ENCODE data around the gene TMEM51. TPM values are rescaled to one million over a fixed set of nuclear protein-coding genes. Genes with fewer than 3 reads are reported as not detected.

Gene TMEM51
- total RNA-seq, 1 experiment from 2014 or later: 10.4 TPM

DNA sequence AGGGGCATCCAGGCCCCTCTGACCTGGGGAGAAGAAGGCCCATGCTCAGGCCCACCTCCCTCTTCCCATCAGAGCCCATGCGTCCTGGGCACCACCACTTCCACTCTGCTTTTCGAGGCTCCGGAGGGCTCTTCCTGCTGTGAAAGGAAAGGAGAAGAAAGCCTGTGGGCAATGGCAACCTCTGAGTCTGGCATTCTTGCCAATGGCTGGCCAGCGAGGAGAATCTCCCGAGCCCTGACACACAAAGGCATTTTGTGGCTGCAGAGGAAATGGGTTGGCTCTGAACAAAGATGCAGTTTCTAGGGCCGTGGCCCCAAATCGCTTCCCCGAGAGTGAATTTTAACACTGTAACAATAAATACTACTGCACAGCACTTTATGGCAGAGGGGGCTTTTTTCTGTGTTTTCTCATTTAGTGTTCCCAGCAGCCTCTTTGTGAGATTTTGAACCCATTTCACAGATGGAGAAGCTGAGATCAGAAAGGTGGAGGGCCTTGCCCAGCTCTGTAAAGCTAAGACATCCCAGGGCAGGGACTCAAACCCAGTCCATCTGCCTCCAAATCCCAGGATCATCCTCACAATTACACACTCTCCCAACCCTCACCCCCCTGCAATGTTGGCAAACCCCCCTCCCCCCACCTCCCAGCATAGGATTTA is 35.7 kb upstream of the TMEM51 start:
- no peak overlapping the region for H3K4me3 Mint-ChIP-seq
- ATAC-seq (no peak), DNase-seq (ENCODE audit: low spot score) (no peak)
- TF ChIP-seq ZSCAN18 (CRISPR knock-in tag; IDR thresholded peaks at IDR 0.05) (no peak), SMAD3 (CRISPR knock-in tag; IDR thresholded peaks at IDR 0.05; ENCODE audit: borderline replicate concordance) (no peak), GTF2I (CRISPR knock-in tag; conservative IDR thresholded peaks at IDR 0.05) (no peak), TEAD4 (CRISPR knock-in tag; IDR thresholded peaks at IDR 0.05) (no peak), JUN (CRISPR knock-in tag; IDR thresholded peaks at IDR 0.05) (no peak), ZNF281 (CRISPR knock-in tag; IDR thresholded peaks at IDR 0.05) (no peak), ZNF396 (CRISPR knock-in tag; IDR thresholded peaks at IDR 0.05; ENCODE audit: borderline replicate concordance) (no peak), NFYB (CRISPR knock-in tag; conservative IDR thresholded peaks at IDR 0.05; ENCODE audit: low read depth) (no peak), ZNF138 (CRISPR knock-in tag; conservative IDR thresholded peaks at IDR 0.05) (no peak), AR (CRISPR knock-in tag; IDR thresholded peaks at IDR 0.05) (no peak), ZNF219 (CRISPR knock-in tag; IDR thresholded peaks at IDR 0.05; ENCODE audit: borderline replicate concordance) (no peak), MYBL2 (CRISPR knock-in tag; IDR thresholded peaks at IDR 0.05) (no peak), TP53 (CRISPR knock-in tag; IDR thresholded peaks at IDR 0.05) (no peak), CBFB (CRISPR knock-in tag; IDR thresholded peaks at IDR 0.05; ENCODE audit: low read depth) (no peak), FOXP1 (CRISPR knock-in tag; IDR thresholded peaks at IDR 0.05; ENCODE audit: borderline replicate concordance) (no peak), RELA (CRISPR knock-in tag; IDR thresholded peaks at IDR 0.05; ENCODE audit: borderline replicate concordance) (no peak), NR2C2 (CRISPR knock-in tag; IDR thresholded peaks at IDR 0.05) (no peak)
- TF ChIP-seq, protein P1, sequence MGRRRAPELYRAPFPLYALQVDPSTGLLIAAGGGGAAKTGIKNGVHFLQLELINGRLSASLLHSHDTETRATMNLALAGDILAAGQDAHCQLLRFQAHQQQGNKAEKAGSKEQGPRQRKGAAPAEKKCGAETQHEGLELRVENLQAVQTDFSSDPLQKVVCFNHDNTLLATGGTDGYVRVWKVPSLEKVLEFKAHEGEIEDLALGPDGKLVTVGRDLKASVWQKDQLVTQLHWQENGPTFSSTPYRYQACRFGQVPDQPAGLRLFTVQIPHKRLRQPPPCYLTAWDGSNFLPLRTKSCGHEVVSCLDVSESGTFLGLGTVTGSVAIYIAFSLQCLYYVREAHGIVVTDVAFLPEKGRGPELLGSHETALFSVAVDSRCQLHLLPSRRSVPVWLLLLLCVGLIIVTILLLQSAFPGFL (CRISPR knock-in tag; IDR thresholded peaks at IDR 0.05; ENCODE audit: borderline replicate concordance): no peak
- H3K9me3 Mint-ChIP-seq: no peaks in the 10 kb centered on the region
- H3K27ac Mint-ChIP-seq: no peak overlapping the region
- no peaks in the 10 kb centered on the region for H3K27me3 Mint-ChIP-seq (ENCODE audit: low read depth)
- H3K4me1 Mint-ChIP-seq: peaks cover 21% of the 10 kb centered on the region
- CTCF ChIA-PET: interaction anchor here (1.3 to 3.4 kb wide), 2 partner anchors 11 to 205 kb away, joined by 3 to 20 read pairs; no protein-coding TSS in a partner anchor
- POLR2A ChIA-PET: no interaction called here
- H3K36me3 Mint-ChIP-seq: no peaks in the 10 kb centered on the region

GRCh38 chr1:15118579-15118978 is 35.0 kb upstream of the TMEM51 start:
- ATAC-seq: no peak
- no peaks in the 10 kb centered on the region for H3K27me3 Mint-ChIP-seq (ENCODE audit: low read depth)
- TF ChIP-seq CREB1 (CRISPR knock-in tag; IDR thresholded peaks at IDR 0.05): no peak
- no peak for TF ChIP-seq IRF2 (CRISPR knock-in tag; IDR thresholded peaks at IDR 0.05; ENCODE audit: borderline replicate concordance, low read depth)
- no peak for TF ChIP-seq FOXP1 (CRISPR knock-in tag; IDR thresholded peaks at IDR 0.05; ENCODE audit: borderline replicate concordance)
- TF ChIP-seq, protein P2, sequence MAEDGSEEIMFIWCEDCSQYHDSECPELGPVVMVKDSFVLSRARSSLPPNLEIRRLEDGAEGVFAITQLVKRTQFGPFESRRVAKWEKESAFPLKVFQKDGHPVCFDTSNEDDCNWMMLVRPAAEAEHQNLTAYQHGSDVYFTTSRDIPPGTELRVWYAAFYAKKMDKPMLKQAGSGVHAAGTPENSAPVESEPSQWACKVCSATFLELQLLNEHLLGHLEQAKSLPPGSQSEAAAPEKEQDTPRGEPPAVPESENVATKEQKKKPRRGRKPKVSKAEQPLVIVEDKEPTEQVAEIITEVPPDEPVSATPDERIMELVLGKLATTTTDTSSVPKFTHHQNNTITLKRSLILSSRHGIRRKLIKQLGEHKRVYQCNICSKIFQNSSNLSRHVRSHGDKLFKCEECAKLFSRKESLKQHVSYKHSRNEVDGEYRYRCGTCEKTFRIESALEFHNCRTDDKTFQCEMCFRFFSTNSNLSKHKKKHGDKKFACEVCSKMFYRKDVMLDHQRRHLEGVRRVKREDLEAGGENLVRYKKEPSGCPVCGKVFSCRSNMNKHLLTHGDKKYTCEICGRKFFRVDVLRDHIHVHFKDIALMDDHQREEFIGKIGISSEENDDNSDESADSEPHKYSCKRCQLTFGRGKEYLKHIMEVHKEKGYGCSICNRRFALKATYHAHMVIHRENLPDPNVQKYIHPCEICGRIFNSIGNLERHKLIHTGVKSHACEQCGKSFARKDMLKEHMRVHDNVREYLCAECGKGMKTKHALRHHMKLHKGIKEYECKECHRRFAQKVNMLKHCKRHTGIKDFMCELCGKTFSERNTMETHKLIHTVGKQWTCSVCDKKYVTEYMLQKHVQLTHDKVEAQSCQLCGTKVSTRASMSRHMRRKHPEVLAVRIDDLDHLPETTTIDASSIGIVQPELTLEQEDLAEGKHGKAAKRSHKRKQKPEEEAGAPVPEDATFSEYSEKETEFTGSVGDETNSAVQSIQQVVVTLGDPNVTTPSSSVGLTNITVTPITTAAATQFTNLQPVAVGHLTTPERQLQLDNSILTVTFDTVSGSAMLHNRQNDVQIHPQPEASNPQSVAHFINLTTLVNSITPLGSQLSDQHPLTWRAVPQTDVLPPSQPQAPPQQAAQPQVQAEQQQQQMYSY (CRISPR knock-in tag; IDR thresholded peaks at IDR 0.05): no peak
- no peak for TF ChIP-seq ZNF138 (CRISPR knock-in tag; conservative IDR thresholded peaks at IDR 0.05)
- TF ChIP-seq RORB (CRISPR knock-in tag; IDR thresholded peaks at IDR 0.05): no peak
- TF ChIP-seq CREM (CRISPR knock-in tag; IDR thresholded peaks at IDR 0.05): no peak
- no peak for TF ChIP-seq SMAD4 (CRISPR knock-in tag; IDR thresholded peaks at IDR 0.05)
- no peak for TF ChIP-seq ZNF263 (CRISPR knock-in tag; IDR thresholded peaks at IDR 0.05; ENCODE audit: low read depth)

More at GRCh38 chr1:15118579-15118978, 35.0 kb upstream of the TMEM51 start:
- H3K27ac Mint-ChIP-seq: no peak overlapping the region
- peaks cover 25% of the 10 kb centered on the region for H3K4me1 Mint-ChIP-seq
- POLR2A ChIA-PET: no interaction called here
- CTCF ChIA-PET: interaction anchor here (1.3 to 2.9 kb wide), 2 partner anchors 10 to 205 kb away, joined by 3 to 14 read pairs; no protein-coding TSS in a partner anchor
- no peaks in the 10 kb centered on the region for H3K36me3 Mint-ChIP-seq
- no peak overlapping the region for H3K4me3 Mint-ChIP-seq
- no peaks in the 10 kb centered on the region for H3K9me3 Mint-ChIP-seq
- no peak for DNase-seq (ENCODE audit: low spot score)
